Hepatocyte (in vitro differentiated cells): ENCODE data around the gene LTB4R2. TPM values are rescaled to one million over a fixed set of nuclear protein-coding genes. Genes with fewer than 3 reads are reported as not detected.

Experiments
- DNase-seq: peaks from one replicate; pipeline ENCODE4 v3.0.0-alpha.2; 2016; ENCODE audit warnings: low spot score
- H2AFZ ChIP-seq: fragments of 200-600 bp; sonication (generic); 2 replicates; pipeline ENCODE4 v1.6.0; 2016; ENCODE audit warnings: antibody characterized with exemption, mild to moderate bottlenecking
- H3K27ac ChIP-seq: fragments of 200-600 bp; sonication (generic); 2 replicates; pipeline ENCODE4 v1.5.1; 2016; ENCODE audit warnings: mild to moderate bottlenecking
- H3K27me3 ChIP-seq: fragments of 200-600 bp; sonication (generic); 2 replicates; pipeline ENCODE4 v1.6.1; 2016
- H3K36me3 ChIP-seq: fragments of 200-600 bp; sonication (generic); replicated peaks from 2 replicates; pipeline ENCODE4 v1.5.1; 2016; ENCODE audit warnings: low read depth; ENCODE audit not compliant: insufficient read depth
- H3K4me1 ChIP-seq: fragments of 200-600 bp; sonication (generic); 2 replicates; pipeline ENCODE4 v1.5.1; 2016; ENCODE audit warnings: mild to moderate bottlenecking, moderate library complexity; ENCODE audit not compliant: insufficient read depth
- H3K4me2 ChIP-seq: fragments of 200-600 bp; sonication (generic); 2 replicates; pipeline ENCODE4 v1.6.0; 2016
- H3K4me3 ChIP-seq: fragments of 200-600 bp; sonication (generic); 2 replicates; pipeline ENCODE4 v1.5.1; 2016; ENCODE audit warnings: mild to moderate bottlenecking
- H3K79me2 ChIP-seq: fragments of 200-600 bp; sonication (generic); 2 replicates; pipeline ENCODE4 v1.6.0; 2017; ENCODE audit warnings: mild to moderate bottlenecking
- H3K9me2 ChIP-seq: fragments of 200-600 bp; sonication (generic); replicated peaks from 2 replicates; pipeline ENCODE4 v1.6.0; 2017; ENCODE audit warnings: mild to moderate bottlenecking; ENCODE audit not compliant: insufficient read depth
- H3K9me3 ChIP-seq: fragments of 200-600 bp; sonication (generic); 2 replicates; pipeline ENCODE4 v1.5.1; 2016; ENCODE audit warnings: low read depth, mild to moderate bottlenecking
- H4K20me1 ChIP-seq: fragments of 200-600 bp; sonication (generic); 2 replicates; pipeline ENCODE4 v1.6.0; 2016; ENCODE audit warnings: mild to moderate bottlenecking; ENCODE audit not compliant: insufficient read depth, poor library complexity, severe bottlenecking
- CTCF ChIP-seq: fragments of 200-600 bp; sonication (generic); IDR thresholded peaks from 2 replicates; pipeline ENCODE4 v1.5.1; 2016; ENCODE audit warnings: antibody characterized with exemption, mild to moderate bottlenecking; ENCODE audit not compliant: poor library complexity
- EZH2 ChIP-seq: fragments of 200-600 bp; sonication (generic); IDR thresholded peaks from 2 replicates; pipeline ENCODE4 v1.6.1; 2016; ENCODE audit warnings: antibody characterized with exemption, mild to moderate bottlenecking, borderline replicate concordance
- EZH2phosphoT487 ChIP-seq: fragments of 200-600 bp; sonication (generic); IDR thresholded peaks from one replicate; pipeline ENCODE4 v1.6.1; 2018; ENCODE audit warnings: antibody characterized with exemption, mild to moderate bottlenecking, low read depth, moderate library complexity; ENCODE audit not compliant: unreplicated experiment, severe bottlenecking
- WGBS: methylation state at CpG from one replicate; pipeline ENCODE4 v1.1.6; 2016; ENCODE audit warnings: low lambda C conversion rate; ENCODE audit errors: missing lambda C conversion rate; 5-methylcytosine and 5-hydroxymethylcytosine counted together
- polyA plus RNA-seq: library from polyadenylated mRNA; unstranded; fragments of >200 nt; fragmentation: Nextera tagmentation; extraction: Ambion mirVana; gene quantifications from 2 replicates; pipeline ENCODE4 v1.2.1, GENCODE V29; 2016
- total RNA-seq: library from RNA; depleted of rRNA; stranded (reverse); fragments of >200 nt; gene quantifications from 2 replicates; pipeline ENCODE4 v1.2.3, GENCODE V29; 2014

LTB4R2 gene
- total and polyA plus RNA-seq, 2 experiments from 2014 or later, result 0.92 to 3.6 TPM

- DNase-seq, result peak; percentile 87
- H3K4me2 ChIP-seq, result no peak overlapping the region
These were observed 13.4 kb upstream of the LTB4R2 start for GRCh38 chr14:24296341-24297157.

GRCh38 chr14:24297190-24297964 lies 12.6 kb upstream of the LTB4R2 start:
- H3K27me3 ChIP-seq, result no peaks in the 10 kb centered on the region
- 60% methylated on average over 5 of the region's 5 CpGs for WGBS
- peak; percentile 58 for DNase-seq
- H3K4me1 ChIP-seq, result peaks cover 20% of the 10 kb centered on the region
- no peak overlapping the region for H2AFZ ChIP-seq
- TF ChIP-seq CTCF (peak; percentile 43), EZH2 (no peak), EZH2phosphoT487 (no peak)
- H3K4me2 ChIP-seq, result peak overlapping the region; percentile 85
- no peaks in the 10 kb centered on the region for H3K9me2 ChIP-seq
- H4K20me1 ChIP-seq, result no peaks in the 10 kb centered on the region
- peaks cover 29% of the 10 kb centered on the region for H3K79me2 ChIP-seq
- H3K36me3 ChIP-seq, result no peaks in the 10 kb centered on the region
- peak overlapping the region; percentile 18 for H3K27ac ChIP-seq
- no peak overlapping the region for H3K4me3 ChIP-seq
- H3K9me3 ChIP-seq, result no peaks in the 10 kb centered on the region

More at GRCh38 chr14:24296341-24297157, 13.4 kb upstream of the LTB4R2 start:
- peak overlapping the region; percentile 52 for H3K27ac ChIP-seq
- no peaks in the 10 kb centered on the region for H3K9me2 ChIP-seq
- no peaks in the 10 kb centered on the region for H3K27me3 ChIP-seq
- H3K36me3 ChIP-seq, result no peaks in the 10 kb centered on the region
- H3K4me1 ChIP-seq, result peaks cover 20% of the 10 kb centered on the region
- TF ChIP-seq CTCF (peak; percentile 76), EZH2phosphoT487 (no peak)
- no peak overlapping the region for H3K4me3 ChIP-seq
- WGBS, result 70% methylated on average over 12 of the region's 12 CpGs
- H2AFZ ChIP-seq, result no peak overlapping the region
- H4K20me1 ChIP-seq, result no peaks in the 10 kb centered on the region
- H3K9me3 ChIP-seq, result no peaks in the 10 kb centered on the region
- H3K79me2 ChIP-seq, result peaks cover 25% of the 10 kb centered on the region

- Histone ChIP-seq H3K36me3 (no peaks in the 10 kb centered on the region), H3K4me3 (peak overlapping the region; percentile 86), H2AFZ (peak overlapping the region; percentile 58), H3K79me2 (peaks cover 29% of the 10 kb centered on the region), H4K20me1 (no peaks in the 10 kb centered on the region), H3K9me3 (no peaks in the 10 kb centered on the region), H3K9me2 (no peaks in the 10 kb centered on the region), H3K27ac (peak overlapping the region; percentile 95), H3K4me2 (peak overlapping the region; percentile 85), H3K4me1 (peaks cover 20% of the 10 kb centered on the region), H3K27me3 (no peaks in the 10 kb centered on the region)
- peak; percentile 58 for DNase-seq
- 70% methylated on average over 7 of the region's 7 CpGs for WGBS
- no peak for TF ChIP-seq EZH2phosphoT487
- TF ChIP-seq EZH2, result no peak
- TF ChIP-seq CTCF, result no peak
These were observed 11.1 kb upstream of the LTB4R2 start for GRCh38 chr14:24298892-24299254.
